HUDEP-2 (cell line): Measurements from ENCODE around the gene SMIM11.
"Not testable (repeated sequence)": the region's sequence is repeated elsewhere in the genome, so short reads cannot be mapped to it uniquely, and the experiment has no call there.

ENCODE experiments used
- DNase-seq, 76 experiments: peaks; one replicate each; lab custom pipeline; 2025; ENCODE audit not compliant: unreplicated experiment in 76 of 76; lab: John Stamatoyannopoulos, UW

SMIM11 gene

GRCh38 chr21:34374940-34375618, at the start of gene SMIM11:
TSS of gene SMIM11 (plus strand) at chr21:34375507. CDS start at chr21:34379505, 3,998 bp downstream.
- DNase-seq: not testable (repeated sequence)

- peak in 2 of 76 experiments; percentile 6 to 25 for DNase-seq
Observed at GRCh38 chr21:34330055-34330454, 45.3 kb upstream of the SMIM11 start.

- no peak for DNase-seq
Observed at GRCh38 chr21:34331726-34332125, 43.6 kb upstream of the SMIM11 start.

- DNase-seq: no peak
Observed at GRCh38 chr21:34332347-34332746, 43.0 kb upstream of the SMIM11 start.

GRCh38 chr21:34333121-34333739, 42.1 kb upstream of the SMIM11 start:
- no peak for DNase-seq

- no peak for DNase-seq
Observed at GRCh38 chr21:34335316-34335715, 40.0 kb upstream of the SMIM11 start.

- no peak for DNase-seq
Observed at GRCh38 chr21:34336245-34336644, 39.1 kb upstream of the SMIM11 start.

GRCh38 chr21:34336756-34337391, 38.4 kb upstream of the SMIM11 start:
- no peak for DNase-seq

GRCh38 chr21:34337741-34338140, 37.6 kb upstream of the SMIM11 start:
- no peak for DNase-seq

GRCh38 chr21:34338226-34338625, 37.1 kb upstream of the SMIM11 start:
- DNase-seq: no peak

- no peak for DNase-seq
Observed at GRCh38 chr21:34340061-34340460, 35.2 kb upstream of the SMIM11 start.

- no peak for DNase-seq
Observed at GRCh38 chr21:34342476-34342875, 32.8 kb upstream of the SMIM11 start.

GRCh38 chr21:34343347-34343746, 32.0 kb upstream of the SMIM11 start:
- DNase-seq: no peak

GRCh38 chr21:34343838-34344381, 31.4 kb upstream of the SMIM11 start:
- DNase-seq: no peak

GRCh38 chr21:34344584-34344983, 30.7 kb upstream of the SMIM11 start:
- DNase-seq: no peak

- no peak for DNase-seq
Observed at GRCh38 chr21:34345091-34345871, 30.0 kb upstream of the SMIM11 start.

- no peak for DNase-seq
Observed at GRCh38 chr21:34345892-34346291, 29.4 kb upstream of the SMIM11 start.

GRCh38 chr21:34348890-34349519, 26.3 kb upstream of the SMIM11 start:
- no peak for DNase-seq

GRCh38 chr21:34351786-34352241, 23.5 kb upstream of the SMIM11 start:
- peak in 40 of 76 experiments; percentile 4 to 66 (median 27) for DNase-seq

- no peak for DNase-seq
Observed at GRCh38 chr21:34352556-34352955, 22.8 kb upstream of the SMIM11 start.
